ENCODE results near the gene DRG2. TPM values are rescaled to one million over a fixed set of nuclear protein-coding genes. Genes with fewer than 3 reads are reported as not detected.

Gene DRG2
- polyA plus RNA-seq, 1 of the 3 experiments (the other 2 are of a cell fraction), result 39.9 TPM

DNA sequence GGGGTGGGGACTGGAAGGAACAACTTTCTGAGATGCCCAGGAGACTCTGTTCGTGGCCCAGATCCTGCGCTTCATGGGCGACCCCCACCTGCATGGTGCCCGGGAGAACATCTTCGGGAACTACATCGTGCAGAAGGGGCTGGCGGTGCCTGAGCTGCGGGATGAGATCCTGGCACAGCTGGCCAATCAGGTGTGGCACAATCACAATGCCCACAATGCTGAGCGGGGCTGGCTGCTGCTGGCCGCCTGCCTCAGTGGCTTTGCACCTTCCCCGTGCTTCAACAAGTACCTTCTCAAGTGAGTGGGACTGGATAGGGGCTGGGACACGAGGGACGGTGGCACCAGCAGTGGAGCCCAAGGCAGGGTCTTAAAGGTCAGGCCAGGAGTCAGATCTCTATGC is 58.1 kb downstream of the DRG2 start (continued):
- TF ChIP-seq NFIC (IDR thresholded peaks at IDR 0.05; ENCODE audit: borderline replicate concordance), result no peak
- TF ChIP-seq GABPA (IDR thresholded peaks at IDR 0.05; ENCODE audit: low read depth), result no peak
- TF ChIP-seq, protein P1, sequence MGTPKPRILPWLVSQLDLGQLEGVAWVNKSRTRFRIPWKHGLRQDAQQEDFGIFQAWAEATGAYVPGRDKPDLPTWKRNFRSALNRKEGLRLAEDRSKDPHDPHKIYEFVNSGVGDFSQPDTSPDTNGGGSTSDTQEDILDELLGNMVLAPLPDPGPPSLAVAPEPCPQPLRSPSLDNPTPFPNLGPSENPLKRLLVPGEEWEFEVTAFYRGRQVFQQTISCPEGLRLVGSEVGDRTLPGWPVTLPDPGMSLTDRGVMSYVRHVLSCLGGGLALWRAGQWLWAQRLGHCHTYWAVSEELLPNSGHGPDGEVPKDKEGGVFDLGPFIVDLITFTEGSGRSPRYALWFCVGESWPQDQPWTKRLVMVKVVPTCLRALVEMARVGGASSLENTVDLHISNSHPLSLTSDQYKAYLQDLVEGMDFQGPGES (IDR thresholded peaks at IDR 0.05; ENCODE audit: low read depth, low read length), result no peak
- no peak for TF ChIP-seq RXRA (IDR thresholded peaks at IDR 0.05; ENCODE audit: borderline replicate concordance, low read depth)

DNA sequence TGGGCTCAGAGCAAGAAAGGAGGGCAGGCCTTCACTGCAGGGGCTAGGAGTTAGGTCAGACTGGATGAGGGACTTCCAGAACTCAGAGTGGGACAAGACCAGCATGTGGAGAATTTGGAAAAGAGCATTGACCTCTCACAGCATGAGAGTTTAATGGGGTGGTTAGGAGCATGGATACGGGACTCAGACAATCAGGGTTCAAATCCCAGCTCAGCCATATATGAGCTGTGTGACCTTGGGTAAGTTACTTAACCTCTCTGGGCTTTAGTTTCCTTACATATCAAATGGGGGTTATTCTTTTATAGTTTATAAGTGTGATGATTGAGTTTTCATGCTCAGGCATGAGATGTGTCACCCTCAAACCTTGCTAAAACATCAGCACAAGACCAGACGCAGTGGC is 58.5 kb downstream of the DRG2 start:
- 94% methylated on average over 2 of the region's 2 CpGs for WGBS (ENCODE audit: low lambda C conversion rate)
- Histone ChIP-seq H3K9ac (no peak overlapping the region), H3F3A (replicated peaks; ENCODE audit: insufficient read depth) (no peaks in the 10 kb centered on the region), H3K9me2 (no peaks in the 10 kb centered on the region), H4K20me1 (ENCODE audit: insufficient read depth) (no peaks in the 10 kb centered on the region), H3K79me2 (ENCODE audit: insufficient read depth) (no peaks in the 10 kb centered on the region), H3K36me3 (replicated peaks in 1 of 2; ENCODE audit: control insufficient read depth in 1 of 2, insufficient read depth in 2 of 2, low read length in 1 of 2) (no peaks in the 10 kb centered on the region), H3K4me2 (no peak overlapping the region), H3K4me3 (ENCODE audit: low read depth in 2 of 2, low read length in 1 of 2) (no peak overlapping the region), H2AFZ (ENCODE audit: low read depth) (no peak overlapping the region), H3K4me1 (ENCODE audit: control insufficient read depth in 1 of 2, insufficient read depth in 2 of 2, low read depth in 1 of 2, low read length in 1 of 2) (peaks cover 0 to 2% of the 10 kb centered on the region in 2 experiments; a peak in 1 of 4 replicates), H3K27ac (ENCODE audit: low read depth in 2 of 2, low read length in 1 of 2) (no peak overlapping the region), H3K9me3 (no peaks in the 10 kb centered on the region), H3K27me3 (ENCODE audit: insufficient read depth) (no peaks in the 10 kb centered on the region)
- TF ChIP-seq MAX (IDR thresholded peaks at IDR 0.05; ENCODE audit: low read depth) (no peak), EZH2phosphoT487 (IDR thresholded peaks at IDR 0.05; ENCODE audit: borderline replicate concordance, low read depth) (no peak), POLR2AphosphoS5 (IDR thresholded peaks at IDR 0.05; ENCODE audit: low read depth, low read length) (no peak), FOSL2 (IDR thresholded peaks at IDR 0.05; ENCODE audit: borderline replicate concordance, low read depth) (no peak), ELF1 (IDR thresholded peaks at IDR 0.05) (no peak), RCOR1 (IDR thresholded peaks at IDR 0.05; ENCODE audit: low read length) (no peak), FOXM1 (IDR thresholded peaks at IDR 0.05; ENCODE audit: low read depth) (no peak), RAD21 (IDR thresholded peaks at IDR 0.05; ENCODE audit: low read length) (no peak)
- ChIA-PET CTCF (interaction anchor here (0.9 to 1.4 kb wide), 2 partner anchors 9 to 71 kb away, joined by 3 read pairs; no protein-coding TSS in a partner anchor), POLR2A (no interaction called here)
- DNase-seq, result no peak

- Histone ChIP-seq H3K36me3 (replicated peaks in 1 of 2; ENCODE audit: control insufficient read depth in 1 of 2, insufficient read depth in 2 of 2, low read length in 1 of 2) (no peaks in the 10 kb centered on the region), H3K79me2 (ENCODE audit: insufficient read depth) (no peaks in the 10 kb centered on the region), H3K9ac (no peak overlapping the region), H2AFZ (ENCODE audit: low read depth) (no peak overlapping the region), H3K4me3 (ENCODE audit: low read depth in 2 of 2, low read length in 1 of 2) (no peak overlapping the region), H4K20me1 (ENCODE audit: insufficient read depth) (no peaks in the 10 kb centered on the region), H3K4me1 (ENCODE audit: control insufficient read depth in 1 of 2, insufficient read depth in 2 of 2, low read depth in 1 of 2, low read length in 1 of 2) (no peaks in the 10 kb centered on the region; a peak in 1 of 4 replicates), H3K4me2 (no peak overlapping the region), H3K9me3 (no peaks in the 10 kb centered on the region), H3K27ac (ENCODE audit: low read depth in 2 of 2, low read length in 1 of 2) (no peak overlapping the region), H3K27me3 (ENCODE audit: insufficient read depth) (no peaks in the 10 kb centered on the region), H3K9me2 (no peaks in the 10 kb centered on the region), H3F3A (replicated peaks; ENCODE audit: insufficient read depth) (no peaks in the 10 kb centered on the region)
- ChIA-PET CTCF (interaction anchor here (0.6 to 1.9 kb wide), 3 partner anchors 9 to 1645 kb away, joined by 3 to 5 read pairs (median 4); no protein-coding TSS in a partner anchor), POLR2A (no interaction called here)
- DNase-seq, result no peak
- WGBS (ENCODE audit: low lambda C conversion rate), result 60% methylated on average over 3 of the region's 3 CpGs
- no peak for TF ChIP-seq GABPA (IDR thresholded peaks at IDR 0.05; ENCODE audit: low read depth)
- TF ChIP-seq FOSL2 (IDR thresholded peaks at IDR 0.05; ENCODE audit: borderline replicate concordance, low read depth), result no peak
- TF ChIP-seq SIN3A (IDR thresholded peaks at IDR 0.05; ENCODE audit: borderline replicate concordance, low read depth, low read length), result no peak
- no peak for TF ChIP-seq YY1 (IDR thresholded peaks at IDR 0.05; ENCODE audit: low read depth)
- no peak for TF ChIP-seq JUND (IDR thresholded peaks at IDR 0.05)
- TF ChIP-seq, protein P2, sequence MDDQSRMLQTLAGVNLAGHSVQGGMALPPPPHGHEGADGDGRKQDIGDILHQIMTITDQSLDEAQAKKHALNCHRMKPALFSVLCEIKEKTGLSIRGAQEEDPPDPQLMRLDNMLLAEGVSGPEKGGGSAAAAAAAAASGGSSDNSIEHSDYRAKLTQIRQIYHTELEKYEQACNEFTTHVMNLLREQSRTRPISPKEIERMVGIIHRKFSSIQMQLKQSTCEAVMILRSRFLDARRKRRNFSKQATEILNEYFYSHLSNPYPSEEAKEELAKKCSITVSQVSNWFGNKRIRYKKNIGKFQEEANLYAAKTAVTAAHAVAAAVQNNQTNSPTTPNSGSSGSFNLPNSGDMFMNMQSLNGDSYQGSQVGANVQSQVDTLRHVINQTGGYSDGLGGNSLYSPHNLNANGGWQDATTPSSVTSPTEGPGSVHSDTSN (IDR thresholded peaks at IDR 0.05), result no peak
- TF ChIP-seq ELF1 (IDR thresholded peaks at IDR 0.05), result no peak
- no peak for TF ChIP-seq ZBTB33 (IDR thresholded peaks at IDR 0.05; ENCODE audit: borderline replicate concordance, low read depth)
- TF ChIP-seq EP300 (IDR thresholded peaks at IDR 0.05; ENCODE audit: borderline replicate concordance in 1 of 2, low read depth in 1 of 2, low read length in 1 of 2), result no peak
- no peak for TF ChIP-seq TCF12 (IDR thresholded peaks at IDR 0.05)
- TF ChIP-seq TAF1 (IDR thresholded peaks at IDR 0.05; ENCODE audit: borderline replicate concordance, low read depth, low read length), result no peak
- TF ChIP-seq TEAD4 (IDR thresholded peaks at IDR 0.05; ENCODE audit: borderline replicate concordance, insufficient read depth), result no peak
- no peak for TF ChIP-seq MXI1 (IDR thresholded peaks at IDR 0.05; ENCODE audit: low read depth, low read length)
- TF ChIP-seq EZH2phosphoT487 (IDR thresholded peaks at IDR 0.05; ENCODE audit: borderline replicate concordance, low read depth), result no peak
- TF ChIP-seq NRF1 (IDR thresholded peaks at IDR 0.05; ENCODE audit: low read depth, low read length), result no peak
- no peak for TF ChIP-seq RXRA (IDR thresholded peaks at IDR 0.05; ENCODE audit: borderline replicate concordance, low read depth)
- TF ChIP-seq MEF2A (IDR thresholded peaks at IDR 0.05; ENCODE audit: borderline replicate concordance, low read depth), result no peak
- no peak for TF ChIP-seq RFX5 (IDR thresholded peaks at IDR 0.05; ENCODE audit: low read length)
These were observed 59.2 kb downstream of the DRG2 start for GRCh38 chr17:18146980-18147379.
